GM10847 (cell line): ENCODE results near the gene CDK14.

Experiments used
- POLR2A ChIP-seq: IDR thresholded peaks from 2 replicates; pipeline ENCODE4 v1.6.1; 2011; ENCODE audit not compliant: insufficient read length; ENCODE audit errors: extremely low read depth

The CDK14 gene

DNA sequence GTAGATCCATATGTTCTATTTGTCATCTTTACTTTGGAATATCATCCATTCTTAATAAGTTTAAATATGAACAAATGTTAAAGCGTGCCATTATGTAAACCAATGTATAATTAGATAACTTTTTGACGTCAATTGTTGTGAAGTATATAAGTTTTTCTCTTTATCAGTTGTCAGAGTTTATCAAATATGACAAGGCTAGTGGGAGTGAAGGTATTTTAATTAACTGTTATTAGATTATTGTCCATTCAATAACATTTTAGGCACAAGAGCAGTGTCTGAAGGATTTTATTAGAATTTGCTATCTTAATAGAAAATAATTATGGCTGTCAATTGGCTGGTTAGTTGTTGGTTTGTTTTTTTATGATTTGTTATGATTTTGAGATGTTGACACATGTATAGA is 280.6 kb downstream of the CDK14 start:
- TF ChIP-seq POLR2A, result no peak

GRCh38 chr7:90877201-90877600 is 281.1 kb downstream of the CDK14 start:
- no peak for TF ChIP-seq POLR2A

GRCh38 chr7:90879924-90880323 is 283.8 kb downstream of the CDK14 start:
- TF ChIP-seq POLR2A, result no peak

- no peak for TF ChIP-seq POLR2A
Observed at GRCh38 chr7:90886416-90886815, 290.3 kb downstream of the CDK14 start.

DNA sequence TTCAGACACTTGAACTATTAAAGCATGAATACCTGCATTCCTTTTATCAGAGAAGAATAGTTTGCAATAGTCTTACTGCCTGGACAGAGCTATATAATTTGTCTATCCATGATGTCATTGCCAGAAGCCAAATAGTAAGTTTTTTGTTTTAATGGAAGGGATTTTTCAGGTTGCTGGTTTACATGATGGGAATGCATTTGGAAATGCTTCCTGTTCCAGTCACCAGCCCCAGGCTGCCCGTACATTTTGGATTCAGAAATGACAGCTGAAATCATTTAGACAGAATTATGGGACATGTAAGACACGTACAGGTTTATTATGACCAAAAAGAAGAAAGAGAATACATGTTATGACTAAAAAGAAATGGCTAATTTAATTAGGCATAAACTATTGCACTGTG is 293.1 kb downstream of the CDK14 start:
- TF ChIP-seq POLR2A, result no peak

DNA sequence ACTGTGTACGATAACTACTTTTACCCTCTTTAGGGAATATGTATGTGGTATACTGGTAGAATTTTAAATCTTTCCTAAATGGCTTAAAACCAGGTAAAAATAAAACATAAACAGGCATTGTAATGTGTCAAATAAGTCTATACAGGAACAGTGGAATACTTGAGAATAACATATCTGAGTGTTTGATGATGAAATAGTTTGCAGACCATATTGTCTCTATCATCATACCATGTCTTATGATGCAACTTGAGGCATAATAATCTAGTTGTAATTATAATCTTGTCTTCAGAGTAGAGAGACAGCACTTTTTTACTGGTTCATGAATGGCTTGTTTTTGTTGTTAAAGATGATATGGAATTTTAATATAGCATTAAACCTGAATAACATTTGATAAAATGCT is 293.5 kb downstream of the CDK14 start:
- no peak for TF ChIP-seq POLR2A

DNA sequence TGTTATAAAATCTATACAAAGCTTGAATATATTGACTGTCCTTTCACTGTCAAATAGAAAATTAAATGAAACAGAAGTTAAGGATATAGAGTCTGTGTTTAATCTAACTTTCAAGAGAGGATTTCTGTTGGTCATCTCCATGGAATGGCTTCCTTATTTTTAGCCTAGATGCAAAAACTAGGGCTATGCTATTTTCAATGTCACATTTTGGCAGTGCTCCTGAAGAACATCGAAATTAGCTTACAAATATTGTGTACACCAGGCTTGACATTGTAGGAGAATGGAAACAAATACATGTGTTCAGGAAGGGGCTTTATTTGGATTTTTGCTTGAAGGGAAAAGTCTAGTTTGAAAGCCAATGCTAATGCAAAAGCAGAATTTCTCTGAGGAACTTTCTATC is 295.4 kb downstream of the CDK14 start:
- TF ChIP-seq POLR2A, result no peak

GRCh38 chr7:90892213-90892612 is 296.1 kb downstream of the CDK14 start:
- TF ChIP-seq POLR2A, result no peak

DNA sequence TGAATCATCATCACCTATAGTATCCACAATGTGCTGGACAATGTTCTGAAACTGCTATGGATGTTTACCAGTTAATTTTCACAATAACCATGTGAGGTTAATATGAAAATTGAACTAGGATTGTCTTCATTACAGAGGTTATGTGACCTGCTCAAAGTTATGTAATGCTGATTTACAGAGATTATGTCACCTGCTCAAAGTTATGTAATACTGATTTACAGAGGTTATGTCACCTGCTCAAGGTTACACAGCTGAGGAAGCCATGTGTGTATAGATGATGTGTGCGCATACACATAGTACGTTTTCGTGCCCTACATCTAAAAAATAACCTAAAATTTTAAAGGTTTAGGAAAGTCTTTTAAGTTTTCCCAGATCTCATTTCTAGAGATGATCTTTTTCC is 298.0 kb downstream of the CDK14 start:
- TF ChIP-seq POLR2A, result no peak

DNA sequence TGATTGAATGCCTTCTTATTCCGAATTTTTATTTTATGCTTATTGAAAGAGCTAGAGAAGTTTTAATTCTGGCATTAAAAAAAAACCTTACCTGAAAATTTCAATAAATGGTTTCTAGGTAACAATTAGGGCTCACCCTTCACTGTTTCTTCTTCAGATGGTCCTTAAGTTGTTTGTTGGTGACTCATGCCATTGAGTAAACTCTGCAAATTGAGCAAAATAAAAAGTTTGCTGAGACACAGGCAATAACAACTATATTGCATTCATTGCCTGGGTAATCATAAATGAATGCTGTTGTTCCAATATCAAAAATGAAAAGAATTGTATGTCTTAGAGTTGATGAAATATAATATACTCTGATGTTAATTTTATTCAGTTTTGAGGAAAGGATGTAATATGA is 300.3 kb downstream of the CDK14 start:
- TF ChIP-seq POLR2A, result no peak

DNA sequence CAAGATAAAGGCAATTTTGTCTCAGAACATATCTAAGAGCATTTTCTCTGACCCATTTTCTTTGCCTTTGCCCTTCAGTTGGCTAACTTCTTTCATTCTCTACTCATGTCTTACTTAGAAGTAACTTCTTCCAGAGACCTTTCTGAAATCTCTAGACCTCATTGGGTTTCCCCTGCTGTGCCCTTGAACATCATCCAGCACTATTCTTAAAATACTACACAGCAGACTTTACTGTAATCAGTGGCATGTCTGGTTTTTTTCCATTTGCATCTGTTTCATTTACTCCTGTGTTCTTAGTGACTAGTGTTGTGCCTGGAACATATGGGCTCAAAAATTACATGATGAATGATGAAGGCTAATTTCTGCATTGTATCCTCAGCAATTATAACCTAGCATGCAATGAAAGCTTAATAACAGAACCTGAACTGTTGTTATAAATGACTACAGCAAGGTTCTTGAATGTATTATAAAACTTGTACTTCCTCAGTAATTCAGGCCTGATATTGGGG is 301.9 kb downstream of the CDK14 start:
- TF ChIP-seq POLR2A, result no peak

GRCh38 chr7:90900628-90901356 is 304.7 kb downstream of the CDK14 start:
- no peak for TF ChIP-seq POLR2A

- TF ChIP-seq POLR2A, result no peak
Observed at GRCh38 chr7:90903841-90904240, 307.7 kb downstream of the CDK14 start.

GRCh38 chr7:90910136-90910535 is 314.0 kb downstream of the CDK14 start:
- TF ChIP-seq POLR2A, result no peak

GRCh38 chr7:90916319-90916718 is 320.2 kb downstream of the CDK14 start:
- TF ChIP-seq POLR2A, result no peak

DNA sequence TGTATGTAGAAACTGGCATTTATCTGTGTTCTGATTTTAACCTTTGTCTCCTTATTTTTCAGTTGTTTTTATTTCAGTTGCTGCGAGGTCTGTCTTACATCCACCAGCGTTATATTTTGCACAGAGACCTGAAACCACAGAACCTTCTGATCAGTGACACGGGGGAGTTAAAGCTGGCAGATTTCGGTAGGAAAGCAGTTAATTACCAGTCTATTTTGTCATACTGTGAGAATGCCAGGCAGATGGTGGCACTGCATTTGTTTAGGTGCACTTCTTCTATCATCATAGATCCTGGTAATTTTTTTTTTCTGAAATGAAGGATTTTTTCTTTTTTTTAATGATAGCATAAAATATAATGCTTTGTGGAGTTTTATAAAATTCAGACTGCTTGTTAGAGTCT is 321.4 kb downstream of the CDK14 start:
- TF ChIP-seq POLR2A, result no peak

- TF ChIP-seq POLR2A, result no peak
Observed at GRCh38 chr7:90918303-90918702, 322.2 kb downstream of the CDK14 start.
